Mesothelial cell of epicardium (in vitro differentiated cells): ENCODE measurements around the gene MPL. TPM values are rescaled to one million over a fixed set of nuclear protein-coding genes. Genes with fewer than 3 reads are reported as not detected.

Experiments used
- DNase-seq, 2 experiments: peaks; one replicate each; pipeline ENCODE4 v3.0.0; 2021; ENCODE audit warnings: low spot score in 2 of 2; ENCODE audit not compliant: unreplicated experiment in 2 of 2
- H3K27ac Mint-ChIP-seq: 2 replicates; pipeline ENCODE4 v1.8.0; 2021; ENCODE audit warnings: mixed read lengths
- H3K27me3 Mint-ChIP-seq: 2 replicates; pipeline ENCODE4 v1.8.0; 2021; ENCODE audit warnings: low read depth, mixed read lengths
- H3K36me3 Mint-ChIP-seq: 2 replicates; pipeline ENCODE4 v1.8.0; 2021; ENCODE audit warnings: mixed read lengths
- H3K4me1 Mint-ChIP-seq: 2 replicates; pipeline ENCODE4 v1.8.0; 2021; ENCODE audit warnings: mixed read lengths
- H3K4me3 Mint-ChIP-seq: 2 replicates; pipeline ENCODE4 v1.8.0; 2021; ENCODE audit warnings: mild to moderate bottlenecking, moderate library complexity, mixed read lengths
- H3K9me3 Mint-ChIP-seq: 2 replicates; pipeline ENCODE4 v1.8.0; 2021; ENCODE audit warnings: mixed read lengths
- total RNA-seq: library from RNA; stranded (reverse); gene quantifications from 3 replicates; pipeline ENCODE4 v1.2.1, GENCODE V29; 2021
- TF ChIP-seq, protein P1 (sequence below): fragments of 200-600 bp; sonication (generic); IDR thresholded peaks from one replicate; pipeline ENCODE4 v1.5.0; 2021; ENCODE audit warnings: antibody characterized with exemption; ENCODE audit not compliant: unreplicated experiment

Gene MPL
- total RNA-seq, 1 donor from 2014 or later, result not detected

DNA sequence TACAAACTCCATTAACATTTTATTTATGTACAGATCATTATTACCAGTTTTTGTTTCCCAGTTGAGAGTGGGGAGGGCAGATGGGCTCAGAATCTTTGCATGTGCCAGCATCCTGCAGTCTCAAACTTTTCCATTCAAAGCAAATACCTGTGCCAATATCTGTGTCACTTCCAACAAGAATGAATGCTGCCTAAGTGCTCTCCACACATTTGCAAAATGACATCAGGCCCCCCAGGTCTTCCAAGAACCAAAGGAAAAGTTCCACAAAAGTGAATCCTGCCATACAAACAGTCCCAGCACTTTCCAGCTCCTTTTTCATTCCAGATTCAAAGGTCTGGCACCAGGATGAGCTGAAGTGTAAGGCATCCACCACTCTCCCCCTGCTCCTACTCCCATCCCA is 38.5 kb upstream of the MPL start:
- DNase-seq, result no peak
- H3K27ac Mint-ChIP-seq, result no peak overlapping the region
- H3K9me3 Mint-ChIP-seq, result no peaks in the 10 kb centered on the region
- no peaks in the 10 kb centered on the region for H3K36me3 Mint-ChIP-seq
- no peak overlapping the region for H3K4me3 Mint-ChIP-seq
- peaks cover 16% of the 10 kb centered on the region for H3K4me1 Mint-ChIP-seq
- TF ChIP-seq, protein P1, sequence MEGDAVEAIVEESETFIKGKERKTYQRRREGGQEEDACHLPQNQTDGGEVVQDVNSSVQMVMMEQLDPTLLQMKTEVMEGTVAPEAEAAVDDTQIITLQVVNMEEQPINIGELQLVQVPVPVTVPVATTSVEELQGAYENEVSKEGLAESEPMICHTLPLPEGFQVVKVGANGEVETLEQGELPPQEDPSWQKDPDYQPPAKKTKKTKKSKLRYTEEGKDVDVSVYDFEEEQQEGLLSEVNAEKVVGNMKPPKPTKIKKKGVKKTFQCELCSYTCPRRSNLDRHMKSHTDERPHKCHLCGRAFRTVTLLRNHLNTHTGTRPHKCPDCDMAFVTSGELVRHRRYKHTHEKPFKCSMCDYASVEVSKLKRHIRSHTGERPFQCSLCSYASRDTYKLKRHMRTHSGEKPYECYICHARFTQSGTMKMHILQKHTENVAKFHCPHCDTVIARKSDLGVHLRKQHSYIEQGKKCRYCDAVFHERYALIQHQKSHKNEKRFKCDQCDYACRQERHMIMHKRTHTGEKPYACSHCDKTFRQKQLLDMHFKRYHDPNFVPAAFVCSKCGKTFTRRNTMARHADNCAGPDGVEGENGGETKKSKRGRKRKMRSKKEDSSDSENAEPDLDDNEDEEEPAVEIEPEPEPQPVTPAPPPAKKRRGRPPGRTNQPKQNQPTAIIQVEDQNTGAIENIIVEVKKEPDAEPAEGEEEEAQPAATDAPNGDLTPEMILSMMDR, result no peak
- no peaks in the 10 kb centered on the region for H3K27me3 Mint-ChIP-seq

DNA sequence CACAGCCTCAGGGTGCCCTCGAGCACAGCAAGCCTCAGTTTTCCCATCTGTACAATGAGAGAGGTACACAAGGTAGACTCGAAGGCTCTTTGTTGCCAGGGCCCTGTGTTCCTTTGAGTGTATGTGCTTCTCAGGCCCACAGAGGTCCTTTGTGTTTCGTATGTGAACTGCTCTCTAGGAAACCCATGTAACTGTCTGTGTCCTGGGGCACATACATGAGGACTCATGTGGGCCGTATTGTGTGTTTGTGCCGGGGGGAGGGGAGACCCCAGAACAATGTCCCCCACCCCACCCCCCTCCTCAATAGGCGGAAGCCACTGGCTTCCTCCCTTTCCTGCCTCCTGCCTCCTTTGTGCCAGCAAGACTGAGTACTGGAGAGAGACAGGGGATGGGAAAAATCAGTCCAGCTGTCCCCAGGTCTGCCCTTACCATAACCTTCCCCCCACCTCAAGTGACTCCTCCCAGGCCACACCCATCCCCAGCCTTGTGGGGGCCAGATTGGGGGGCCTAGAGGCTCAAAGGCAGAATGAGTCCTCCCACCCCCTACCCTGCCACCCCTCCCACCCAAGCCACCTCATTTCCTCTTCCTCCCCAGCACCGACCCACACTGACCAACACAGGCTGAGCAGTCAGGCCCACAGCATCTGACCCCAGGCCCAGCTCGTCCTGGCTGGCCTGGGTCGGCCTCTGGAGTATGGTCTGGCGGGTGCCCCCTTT is 37.1 kb upstream of the MPL start, which contains the start of gene TIE1:
TIE1 (plus strand) TSS at position 605 of the 717 bp plus-strand sequence; CDS start at position 695, 90 bp downstream.
- no peaks in the 10 kb centered on the region for H3K27me3 Mint-ChIP-seq
- H3K36me3 Mint-ChIP-seq, result no peaks in the 10 kb centered on the region
- no peak for DNase-seq
- no peak within 1 kb of the TSS for H3K27ac Mint-ChIP-seq
- H3K4me1 Mint-ChIP-seq, result peaks cover 18% of the 10 kb centered on the region
- H3K9me3 Mint-ChIP-seq, result no peaks in the 10 kb centered on the region
- TF ChIP-seq, protein P1, result no peak
- H3K4me3 Mint-ChIP-seq, result no peak within 1 kb of the TSS

DNA sequence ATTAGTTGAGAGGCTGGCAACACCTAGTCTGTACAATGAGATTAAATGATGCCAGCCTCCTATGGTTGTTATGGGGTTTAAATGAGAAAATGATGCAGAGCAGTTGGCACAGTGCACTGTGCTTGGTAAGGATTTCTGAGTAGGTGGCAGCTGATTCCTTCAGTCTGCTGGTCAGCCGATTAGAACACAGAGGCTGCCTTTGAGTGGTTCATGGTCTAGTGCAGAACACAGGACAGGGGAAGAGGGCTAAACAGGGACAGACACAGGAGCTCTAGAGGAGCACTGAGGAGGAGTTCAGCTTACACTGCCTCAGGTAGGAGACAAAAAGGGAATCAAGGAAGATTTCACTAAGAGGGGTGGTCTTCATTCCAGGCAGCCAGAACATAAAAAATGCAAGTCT is 35.4 kb upstream of the MPL start:
- no peaks in the 10 kb centered on the region for H3K9me3 Mint-ChIP-seq
- H3K36me3 Mint-ChIP-seq, result no peaks in the 10 kb centered on the region
- H3K4me3 Mint-ChIP-seq, result no peak overlapping the region
- H3K27me3 Mint-ChIP-seq, result no peaks in the 10 kb centered on the region
- no peak overlapping the region for H3K27ac Mint-ChIP-seq
- TF ChIP-seq, protein P1, result no peak
- peaks cover 15% of the 10 kb centered on the region for H3K4me1 Mint-ChIP-seq
- no peak for DNase-seq

DNA sequence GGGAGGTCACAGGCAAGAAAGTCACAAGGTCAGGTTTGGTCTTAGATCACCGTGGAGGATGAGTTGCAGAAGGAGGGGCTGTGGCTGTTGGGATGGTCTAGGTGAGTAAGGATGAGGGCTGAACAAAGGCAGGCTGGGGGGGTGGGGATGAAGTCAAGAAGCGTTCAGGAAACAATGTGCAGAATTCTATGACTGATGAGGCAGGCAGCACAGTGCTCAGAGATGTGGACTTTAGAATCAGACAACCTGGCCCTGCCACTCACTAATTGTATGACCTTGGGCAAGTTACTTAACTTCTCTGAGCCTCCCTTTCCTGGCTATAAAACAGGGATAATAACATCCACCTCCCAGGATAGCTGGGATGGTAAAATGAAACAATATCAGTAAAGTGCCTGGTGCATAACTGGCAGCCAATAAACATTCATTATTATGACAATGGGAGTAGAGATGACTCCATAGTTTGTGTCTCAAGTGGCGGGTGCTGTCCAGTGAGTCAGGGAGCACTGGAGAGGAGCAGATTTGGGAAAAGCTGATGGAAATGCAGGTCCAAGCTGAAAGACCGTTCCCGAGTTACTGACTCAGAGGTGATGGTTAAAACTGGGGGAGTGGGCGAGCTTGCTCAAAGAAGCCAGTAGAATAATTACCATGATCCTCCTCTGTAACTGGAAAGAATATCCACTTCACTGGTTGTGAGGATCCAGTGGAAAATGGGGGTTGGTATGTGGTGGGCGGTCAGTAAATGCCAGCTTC is 34.7 kb upstream of the MPL start:
- H3K36me3 Mint-ChIP-seq, result no peaks in the 10 kb centered on the region
- no peak overlapping the region for H3K4me3 Mint-ChIP-seq
- H3K27ac Mint-ChIP-seq, result no peak overlapping the region
- peaks cover 15% of the 10 kb centered on the region for H3K4me1 Mint-ChIP-seq
- DNase-seq, result no peak
- no peaks in the 10 kb centered on the region for H3K27me3 Mint-ChIP-seq
- H3K9me3 Mint-ChIP-seq, result no peaks in the 10 kb centered on the region
- TF ChIP-seq, protein P1, result no peak

- Mint-ChIP-seq H3K27ac (no peak overlapping the region), H3K36me3 (no peaks in the 10 kb centered on the region), H3K9me3 (no peaks in the 10 kb centered on the region), H3K4me1 (peaks cover 15% of the 10 kb centered on the region), H3K4me3 (no peak overlapping the region), H3K27me3 (no peaks in the 10 kb centered on the region)
- no peak for DNase-seq
- TF ChIP-seq, protein P1, result no peak
Measured at GRCh38 chr1:43303471-43304313, 33.9 kb upstream of the MPL start.
